Activated CD4-positive, alpha-beta T cell treated with anti-CD3 and anti-CD28 coated beads, Interleukin-2, amount 10 ng/mL, durations not matched to agents 24 days and 14 days (primary cell): ENCODE measurements around the gene COLEC12. TPM values are rescaled to one million over a fixed set of nuclear protein-coding genes. Genes with fewer than 3 reads are reported as not detected.

Experiments
- DNase-seq: peaks from one replicate; pipeline ENCODE4 v3.0.0; 2022
- H3K27ac Mint-ChIP-seq: one replicate; pipeline ENCODE4 v1.8.0; 2022; ENCODE audit warnings: mild to moderate bottlenecking, mixed read lengths
- H3K27me3 Mint-ChIP-seq: one replicate; pipeline ENCODE4 v1.8.0; 2022; ENCODE audit warnings: mixed read lengths
- H3K36me3 Mint-ChIP-seq: one replicate; pipeline ENCODE4 v1.8.0; 2022; ENCODE audit warnings: low read depth, mild to moderate bottlenecking, mixed read lengths
- H3K4me1 Mint-ChIP-seq: one replicate; pipeline ENCODE4 v1.8.0; 2021; ENCODE audit warnings: mixed read lengths
- H3K4me3 Mint-ChIP-seq: one replicate; pipeline ENCODE4 v1.8.0; 2022; ENCODE audit warnings: mild to moderate bottlenecking, moderate library complexity, mixed read lengths
- H3K9me3 Mint-ChIP-seq: one replicate; pipeline ENCODE4 v1.8.0; 2021; ENCODE audit warnings: mixed read lengths
- intact Hi-C: fragments of 100-400 bp; cut with micrococcal nuclease; formaldehyde crosslinking; loops from one replicate; pipeline ENCODE4 v1.15.1; 2023
- total RNA-seq: library from RNA; stranded (reverse); gene quantifications from 2 replicates; pipeline ENCODE4 v1.2.3, GENCODE V29; 2022

The COLEC12 gene
- total RNA-seq, 1 donor from 2014 or later: not detected

- Mint-ChIP-seq H3K36me3 (no peaks in the 10 kb centered on the region), H3K27me3 (peaks cover 4% of the 10 kb centered on the region), H3K9me3 (no peaks in the 10 kb centered on the region), H3K4me3 (no peak overlapping the region), H3K4me1 (no peaks in the 10 kb centered on the region), H3K27ac (no peak overlapping the region)
- intact Hi-C loops: no loop called here
- no peak for DNase-seq
Measured at GRCh38 chr18:336713-337112, 163.8 kb downstream of the COLEC12 start.

- Mint-ChIP-seq H3K36me3 (no peaks in the 10 kb centered on the region), H3K27me3 (peaks cover 4% of the 10 kb centered on the region), H3K9me3 (no peaks in the 10 kb centered on the region), H3K4me1 (no peaks in the 10 kb centered on the region), H3K4me3 (no peak overlapping the region), H3K27ac (no peak overlapping the region)
- no peak for DNase-seq
- intact Hi-C loops: no loop called here
Measured at GRCh38 chr18:335733-336132, 164.8 kb downstream of the COLEC12 start.

DNA sequence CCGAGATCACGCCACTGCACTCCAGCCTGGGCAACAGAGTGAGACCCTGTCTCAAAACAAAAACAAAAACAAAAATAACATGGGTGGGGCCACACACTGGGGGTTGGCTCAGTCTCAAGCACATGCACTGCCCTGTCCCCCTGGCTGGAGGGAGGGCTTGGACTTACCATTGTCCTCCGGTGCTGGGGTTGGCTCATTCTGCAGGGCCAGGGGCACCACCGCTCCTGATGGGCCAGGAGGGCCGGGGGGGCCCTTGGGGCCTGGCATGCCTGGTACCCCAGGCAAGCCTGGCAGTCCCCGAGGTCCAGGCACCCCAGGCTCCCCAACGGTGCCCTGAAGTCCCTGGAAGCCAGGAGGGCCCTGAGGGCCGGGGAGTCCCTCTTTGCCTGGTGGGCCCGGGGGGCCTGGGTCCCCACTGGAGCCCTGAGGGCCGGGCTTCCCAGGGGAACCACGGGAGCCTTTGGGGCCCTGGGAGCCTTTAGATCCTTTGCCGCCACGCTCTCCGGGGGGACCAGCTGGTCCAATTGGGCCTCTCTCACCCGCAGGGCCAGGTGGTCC lies 165.8 kb downstream of the COLEC12 start:
- no peak overlapping the region for H3K4me3 Mint-ChIP-seq
- H3K4me1 Mint-ChIP-seq: no peaks in the 10 kb centered on the region
- DNase-seq: no peak
- no peaks in the 10 kb centered on the region for H3K36me3 Mint-ChIP-seq
- H3K27me3 Mint-ChIP-seq: peaks cover 4% of the 10 kb centered on the region
- H3K9me3 Mint-ChIP-seq: no peaks in the 10 kb centered on the region
- intact Hi-C loops: no loop called here
- H3K27ac Mint-ChIP-seq: no peak overlapping the region

DNA sequence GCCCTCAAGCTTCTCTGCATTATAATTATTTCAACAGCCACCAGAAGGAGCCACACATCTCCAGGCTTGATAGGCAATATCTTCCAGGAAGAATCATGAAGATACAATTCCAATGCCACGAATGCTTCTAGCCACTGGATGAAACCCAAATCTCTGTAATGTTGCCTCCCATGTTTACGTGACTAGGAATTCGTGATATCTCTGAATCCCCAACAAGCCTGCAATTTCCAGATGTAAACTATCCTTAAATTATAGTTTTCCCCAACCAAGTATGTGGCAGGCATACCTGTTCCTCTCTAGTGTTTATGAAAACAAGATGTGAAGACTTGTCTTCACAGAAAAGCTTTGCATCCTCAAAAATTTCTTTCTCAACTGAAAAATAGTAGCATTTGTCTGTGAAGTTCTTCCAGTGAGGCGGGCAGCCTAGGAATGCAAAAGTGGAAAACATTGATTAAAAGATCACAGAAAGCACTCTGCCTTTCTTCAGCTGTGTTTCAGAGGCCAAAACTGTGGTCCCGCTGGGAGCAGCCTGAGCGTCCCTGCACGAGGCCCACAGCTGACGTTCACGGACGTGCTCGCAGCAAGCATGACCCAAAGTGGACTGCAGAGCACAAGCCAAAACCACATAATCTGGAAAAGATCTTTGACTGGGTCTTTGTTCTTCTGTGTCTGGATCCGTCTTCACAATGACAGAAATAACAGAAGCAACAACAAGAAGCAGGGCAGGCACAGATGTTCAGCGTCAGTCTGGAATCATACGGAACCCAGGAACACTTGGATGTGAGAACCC lies 167.6 kb downstream of the COLEC12 start:
- Mint-ChIP-seq H3K27ac (no peak overlapping the region), H3K27me3 (peaks cover 2% of the 10 kb centered on the region), H3K36me3 (no peaks in the 10 kb centered on the region), H3K9me3 (no peaks in the 10 kb centered on the region), H3K4me3 (no peak overlapping the region), H3K4me1 (no peaks in the 10 kb centered on the region)
- no peak for DNase-seq
- intact Hi-C loops: no loop called here

- no peak overlapping the region for H3K4me3 Mint-ChIP-seq
- H3K9me3 Mint-ChIP-seq: no peaks in the 10 kb centered on the region
- intact Hi-C loops: no loop called here
- peaks cover 2% of the 10 kb centered on the region for H3K27me3 Mint-ChIP-seq
- no peak overlapping the region for H3K27ac Mint-ChIP-seq
- no peak for DNase-seq
- no peaks in the 10 kb centered on the region for H3K36me3 Mint-ChIP-seq
- H3K4me1 Mint-ChIP-seq: no peaks in the 10 kb centered on the region
Measured at GRCh38 chr18:332007-332406, 168.5 kb downstream of the COLEC12 start.

- H3K27me3 Mint-ChIP-seq: peaks cover 2% of the 10 kb centered on the region
- no peaks in the 10 kb centered on the region for H3K36me3 Mint-ChIP-seq
- no peak for DNase-seq
- intact Hi-C loops: no loop called here
- H3K4me3 Mint-ChIP-seq: no peak overlapping the region
- H3K27ac Mint-ChIP-seq: no peak overlapping the region
- H3K4me1 Mint-ChIP-seq: no peaks in the 10 kb centered on the region
- H3K9me3 Mint-ChIP-seq: no peaks in the 10 kb centered on the region
Measured at GRCh38 chr18:331221-331821, 169.2 kb downstream of the COLEC12 start.

- H3K36me3 Mint-ChIP-seq: no peaks in the 10 kb centered on the region
Measured at GRCh38 chr18:328928-329327, 171.6 kb downstream of the COLEC12 start.

DNA sequence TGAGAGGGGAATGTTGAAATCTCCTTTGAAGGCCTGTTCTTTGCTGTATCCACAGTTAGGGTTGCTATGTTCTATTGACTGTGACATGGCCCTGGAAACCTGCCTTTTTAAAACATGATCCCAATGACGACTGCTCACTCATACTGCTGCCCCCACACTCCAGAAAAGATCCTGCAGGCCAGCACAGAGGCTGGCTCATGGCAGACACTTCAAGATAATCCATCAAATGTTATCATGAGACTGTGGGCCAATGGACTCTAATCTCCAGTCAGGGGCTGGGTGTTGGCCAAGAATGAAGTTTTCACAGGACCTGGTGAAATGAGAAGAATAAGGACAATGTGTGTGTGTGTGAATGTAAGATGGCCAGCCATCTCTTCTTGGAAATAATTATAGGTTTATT lies 173.7 kb downstream of the COLEC12 start:
- Mint-ChIP-seq H3K4me3 (no peak overlapping the region), H3K27me3 (peaks cover 4% of the 10 kb centered on the region), H3K36me3 (no peaks in the 10 kb centered on the region), H3K4me1 (peaks cover 8% of the 10 kb centered on the region), H3K9me3 (no peaks in the 10 kb centered on the region), H3K27ac (no peak overlapping the region)
- DNase-seq: no peak
- intact Hi-C loops: no loop called here

More at GRCh38 chr18:328928-329327, 171.6 kb downstream of the COLEC12 start:
- Mint-ChIP-seq H3K27me3 (peaks cover 2% of the 10 kb centered on the region), H3K4me1 (no peaks in the 10 kb centered on the region), H3K4me3 (no peak overlapping the region), H3K9me3 (no peaks in the 10 kb centered on the region), H3K27ac (no peak overlapping the region)
- intact Hi-C loops: no loop called here
- no peak for DNase-seq

- Mint-ChIP-seq H3K27ac (no peak overlapping the region), H3K4me1 (peaks cover 11% of the 10 kb centered on the region), H3K27me3 (peaks cover 5% of the 10 kb centered on the region), H3K9me3 (no peaks in the 10 kb centered on the region), H3K36me3 (no peaks in the 10 kb centered on the region), H3K4me3 (no peak overlapping the region)
- DNase-seq: no peak
- intact Hi-C loops: no loop called here
Measured at GRCh38 chr18:323253-323622, 177.3 kb downstream of the COLEC12 start.

- intact Hi-C loops: no loop called here
- Mint-ChIP-seq H3K27me3 (peaks cover 5% of the 10 kb centered on the region), H3K4me3 (peak overlapping the region; percentile 26), H3K4me1 (peaks cover 11% of the 10 kb centered on the region), H3K27ac (no peak overlapping the region), H3K9me3 (no peaks in the 10 kb centered on the region), H3K36me3 (no peaks in the 10 kb centered on the region)
- no peak for DNase-seq
Measured at GRCh38 chr18:321865-322467, 178.5 kb downstream of the COLEC12 start.

GRCh38 chr18:320155-320554 lies 180.3 kb downstream of the COLEC12 start:
- peaks cover 5% of the 10 kb centered on the region for H3K27me3 Mint-ChIP-seq
- H3K9me3 Mint-ChIP-seq: no peaks in the 10 kb centered on the region
- intact Hi-C loops: no loop called here
- H3K4me3 Mint-ChIP-seq: no peak overlapping the region
- H3K27ac Mint-ChIP-seq: no peak overlapping the region
- no peaks in the 10 kb centered on the region for H3K36me3 Mint-ChIP-seq
- peaks cover 11% of the 10 kb centered on the region for H3K4me1 Mint-ChIP-seq
- no peak for DNase-seq

- Mint-ChIP-seq H3K27me3 (peaks cover 5% of the 10 kb centered on the region), H3K4me3 (no peak overlapping the region), H3K4me1 (peaks cover 11% of the 10 kb centered on the region), H3K27ac (no peak overlapping the region), H3K9me3 (no peaks in the 10 kb centered on the region), H3K36me3 (no peaks in the 10 kb centered on the region)
- DNase-seq: no peak
- intact Hi-C loops: no loop called here
Measured at GRCh38 chr18:319720-320119, 180.8 kb downstream of the COLEC12 start.

- intact Hi-C loops: no loop called here
- no peak for DNase-seq
- no peak overlapping the region for H3K27ac Mint-ChIP-seq
- H3K9me3 Mint-ChIP-seq: no peaks in the 10 kb centered on the region
- H3K27me3 Mint-ChIP-seq: peaks cover 5% of the 10 kb centered on the region
- no peaks in the 10 kb centered on the region for H3K36me3 Mint-ChIP-seq
- H3K4me1 Mint-ChIP-seq: peaks cover 11% of the 10 kb centered on the region
- no peak overlapping the region for H3K4me3 Mint-ChIP-seq
Measured at GRCh38 chr18:318791-319291, 181.7 kb downstream of the COLEC12 start.

- no peak for DNase-seq
- Mint-ChIP-seq H3K9me3 (no peaks in the 10 kb centered on the region), H3K27me3 (peaks cover 5% of the 10 kb centered on the region), H3K4me3 (no peak overlapping the region), H3K4me1 (peaks cover 10% of the 10 kb centered on the region), H3K27ac (no peak overlapping the region), H3K36me3 (no peaks in the 10 kb centered on the region)
- intact Hi-C loops: no loop called here
Measured at GRCh38 chr18:317618-318017, 182.9 kb downstream of the COLEC12 start.
